A673 (cell line): ENCODE measurements around the gene SOBP.

Experiments
- CTCF ChIP-seq: fragments of 300-800, 200-600 bp; sonication (generic); conservative IDR thresholded peaks from 2 replicates; pipeline ENCODE4 v1.5.1; 2017; ENCODE audit warnings: low read depth, mild to moderate bottlenecking, antibody characterized with exemption, low read length, moderate library complexity, mixed read lengths
- EZH2 ChIP-seq: fragments of 200-600 bp; sonication (generic); IDR thresholded peaks from 2 replicates; pipeline ENCODE4 v1.6.1; 2017; ENCODE audit warnings: borderline replicate concordance, low read depth, mild to moderate bottlenecking, mixed read lengths, antibody characterized with exemption, low read length; ENCODE audit not compliant: poor library complexity, severe bottlenecking

DNA sequence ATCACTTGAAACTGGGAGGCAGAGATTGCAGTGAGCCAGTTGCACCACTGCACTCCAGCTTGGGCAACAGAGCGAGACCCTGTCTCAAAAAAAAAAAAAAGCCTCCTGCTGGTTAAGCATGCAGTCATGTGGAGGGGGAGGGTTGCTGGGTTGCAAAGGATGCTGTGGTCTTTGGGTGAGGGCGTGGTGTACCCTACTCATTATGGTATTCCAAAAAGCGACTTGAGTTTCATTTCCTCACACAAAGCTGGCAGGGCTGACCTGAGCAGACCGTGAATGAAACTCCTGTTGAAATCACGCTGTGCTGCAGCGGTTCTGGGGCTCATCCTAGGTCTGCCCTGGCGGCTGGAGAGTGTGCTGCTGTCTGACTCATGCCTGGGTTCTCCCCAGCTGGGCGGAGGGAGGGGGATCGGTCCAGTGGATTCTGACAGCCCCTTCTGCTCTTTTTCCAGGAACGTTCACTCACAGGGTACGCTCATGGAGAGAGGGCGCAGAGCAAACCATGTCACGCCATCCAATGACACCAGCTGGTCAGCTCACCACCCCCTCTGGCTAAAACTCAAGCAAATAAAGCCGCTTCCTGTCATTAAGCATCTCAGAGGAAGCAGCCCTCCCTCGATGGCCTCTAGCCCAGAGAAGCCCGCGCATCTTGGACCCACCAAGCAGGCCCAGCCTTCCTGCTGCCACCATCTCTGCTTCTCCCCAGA, 168.0 kb downstream of the SOBP start:
- TF ChIP-seq CTCF (no peak), EZH2 (no peak)
